ENCODE results near the gene PNISR. TPM values are rescaled to one million over a fixed set of nuclear protein-coding genes. Genes with fewer than 3 reads are reported as not detected.

The PNISR gene, protein sequence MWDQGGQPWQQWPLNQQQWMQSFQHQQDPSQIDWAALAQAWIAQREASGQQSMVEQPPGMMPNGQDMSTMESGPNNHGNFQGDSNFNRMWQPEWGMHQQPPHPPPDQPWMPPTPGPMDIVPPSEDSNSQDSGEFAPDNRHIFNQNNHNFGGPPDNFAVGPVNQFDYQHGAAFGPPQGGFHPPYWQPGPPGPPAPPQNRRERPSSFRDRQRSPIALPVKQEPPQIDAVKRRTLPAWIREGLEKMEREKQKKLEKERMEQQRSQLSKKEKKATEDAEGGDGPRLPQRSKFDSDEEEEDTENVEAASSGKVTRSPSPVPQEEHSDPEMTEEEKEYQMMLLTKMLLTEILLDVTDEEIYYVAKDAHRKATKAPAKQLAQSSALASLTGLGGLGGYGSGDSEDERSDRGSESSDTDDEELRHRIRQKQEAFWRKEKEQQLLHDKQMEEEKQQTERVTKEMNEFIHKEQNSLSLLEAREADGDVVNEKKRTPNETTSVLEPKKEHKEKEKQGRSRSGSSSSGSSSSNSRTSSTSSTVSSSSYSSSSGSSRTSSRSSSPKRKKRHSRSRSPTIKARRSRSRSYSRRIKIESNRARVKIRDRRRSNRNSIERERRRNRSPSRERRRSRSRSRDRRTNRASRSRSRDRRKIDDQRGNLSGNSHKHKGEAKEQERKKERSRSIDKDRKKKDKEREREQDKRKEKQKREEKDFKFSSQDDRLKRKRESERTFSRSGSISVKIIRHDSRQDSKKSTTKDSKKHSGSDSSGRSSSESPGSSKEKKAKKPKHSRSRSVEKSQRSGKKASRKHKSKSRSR
- 34.1 and 67.7 TPM in 2 replicates for total RNA-seq

DNA sequence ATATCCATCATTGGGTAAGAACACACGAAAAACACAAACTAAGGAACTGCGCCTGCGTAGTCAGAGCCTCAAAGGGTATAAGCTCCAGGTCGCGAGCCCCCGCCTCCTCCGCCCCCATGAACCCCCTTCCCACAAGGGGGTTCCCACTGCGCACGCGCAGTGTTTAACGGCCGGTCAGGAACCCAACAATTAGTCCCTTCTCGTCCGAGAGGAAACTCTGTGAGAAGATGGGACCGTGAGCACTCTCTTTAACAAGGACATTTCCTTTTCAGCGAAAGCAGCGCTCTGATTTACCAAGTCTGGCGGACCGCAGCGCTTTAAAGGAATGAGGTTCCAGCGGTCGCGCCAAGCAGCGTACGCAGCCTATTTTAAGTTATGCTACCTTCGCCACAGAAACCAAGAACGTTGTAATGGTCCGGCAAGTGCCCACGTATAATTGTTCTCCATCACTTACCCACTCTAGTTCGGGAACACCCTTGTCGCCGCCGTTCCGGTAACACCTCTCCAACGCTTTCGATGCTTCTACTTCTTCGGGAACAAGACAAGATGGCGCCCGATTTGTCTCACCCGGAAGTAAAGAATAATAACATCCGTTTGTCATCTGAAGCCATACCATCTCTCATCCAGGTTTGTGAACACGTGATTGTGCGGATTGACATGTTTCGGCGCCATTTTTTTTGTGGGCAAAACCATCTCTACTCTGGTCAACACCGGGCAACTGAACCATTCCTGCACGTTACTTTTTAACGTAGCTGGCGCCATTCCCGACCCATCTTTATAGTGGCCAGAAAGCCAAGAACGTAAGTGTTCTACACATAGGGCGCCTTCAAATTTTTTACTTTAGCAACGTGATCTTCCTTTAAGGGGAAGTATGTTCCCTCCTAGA is at the start of gene PNISR:
Gene PNISR (minus strand): TSS at position 548 of the 886 bp plus-strand sequence. CDS start 10,649 bp downstream, outside the sequence.

DNA sequence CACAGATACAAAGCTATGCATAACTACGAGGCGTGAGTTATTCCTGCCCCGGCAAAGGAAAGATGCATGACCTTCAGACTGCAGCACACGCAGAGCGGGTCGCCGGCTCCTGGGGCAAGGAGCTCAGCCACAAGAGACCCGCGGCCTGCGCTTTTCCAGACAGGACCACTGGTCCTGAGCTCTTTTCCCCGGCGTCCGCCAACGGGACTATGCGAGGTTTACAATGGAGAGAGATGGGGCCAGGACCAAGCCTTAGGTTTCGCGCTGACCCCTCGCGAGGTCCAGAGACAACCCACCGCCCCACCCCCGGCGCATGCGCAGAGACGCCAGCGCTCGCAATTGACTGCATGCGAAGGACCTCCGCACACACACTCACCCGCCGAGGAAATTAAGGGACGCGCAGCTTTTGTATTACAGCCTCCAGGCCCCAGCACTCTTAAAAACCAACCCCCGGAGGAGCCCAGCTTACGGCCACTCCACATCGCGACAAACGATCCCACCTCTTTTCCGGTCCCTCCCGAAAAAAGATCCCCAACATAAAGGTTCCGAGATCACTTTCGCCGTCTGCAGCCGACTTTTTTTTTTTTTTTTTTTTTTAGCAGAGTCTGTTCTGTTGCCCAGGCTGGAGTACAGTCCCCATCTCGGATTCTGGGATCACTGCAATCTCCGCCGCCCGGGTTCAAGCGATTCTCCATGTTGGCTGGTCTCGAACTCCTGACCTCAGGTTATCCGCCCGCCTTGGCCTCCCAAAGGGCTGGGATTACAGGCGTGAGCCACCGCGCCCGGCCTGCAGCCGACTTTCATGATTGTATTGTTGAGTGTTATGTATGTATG is 31.2 kb downstream of the PNISR start, which contains the start of gene COQ3:
Gene COQ3 (minus strand): TSS at position 498 of the 834 bp plus-strand sequence. CDS start 16 bp downstream, at position 482.

DNA sequence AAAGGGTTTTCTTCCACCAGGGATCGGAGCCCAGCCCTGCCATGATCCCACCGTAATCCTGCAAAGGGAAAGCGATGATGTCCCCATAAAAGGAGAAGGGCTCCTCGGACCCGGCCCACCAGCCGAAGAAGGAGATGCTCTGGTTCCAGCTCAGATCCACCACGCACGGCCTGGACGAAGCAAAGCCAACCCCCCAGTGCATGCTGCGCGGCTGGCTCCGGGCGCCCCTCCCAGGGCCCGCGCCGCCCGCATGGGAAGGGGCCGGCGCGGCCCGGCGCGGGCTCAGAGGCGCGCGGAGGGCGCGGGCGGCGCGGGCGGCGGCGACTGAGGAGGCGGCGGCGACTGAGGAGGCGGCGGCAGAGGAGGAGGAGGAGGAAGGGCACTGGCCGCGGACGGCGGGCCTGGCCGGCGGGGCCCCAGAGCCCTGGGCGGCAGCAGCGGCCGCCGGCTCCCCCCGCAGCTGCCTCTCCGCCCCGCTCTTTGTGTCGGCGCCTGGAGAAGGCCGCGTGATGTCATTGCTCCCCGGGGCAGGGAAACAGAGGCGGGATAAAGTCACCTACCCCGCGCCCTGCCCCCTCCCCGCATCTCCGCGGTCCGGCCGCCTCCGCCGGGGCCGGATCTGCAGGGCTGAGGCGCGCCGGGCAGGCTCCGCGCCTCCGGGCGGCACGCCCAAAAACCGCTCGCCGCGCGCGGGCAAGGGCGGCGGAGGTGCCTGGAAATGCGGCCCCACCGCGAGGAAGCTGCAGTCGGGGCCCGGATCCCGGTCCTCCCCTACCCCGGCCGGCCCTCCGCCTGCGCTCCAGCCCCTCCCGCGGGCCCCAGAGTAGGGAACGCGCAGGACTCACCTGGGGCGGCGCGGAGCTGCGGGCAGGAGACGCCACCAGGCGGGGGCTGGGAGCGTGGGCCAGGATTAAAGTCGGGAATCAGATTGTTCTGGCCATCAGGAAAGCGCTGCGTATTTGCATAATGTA is 75.7 kb downstream of the PNISR start, which contains the start of gene FAXC:
Gene FAXC (minus strand): TSS at position 504 of the 971 bp plus-strand sequence. CDS start 302 bp downstream, at position 202.

Other genes with a start within 250 kb of the PNISR start
- gene FAXC, start 75.6 kb downstream of the PNISR start, total RNA-seq = 0.77 and 1.4 TPM in 2 replicates
- gene COQ3, start 31.1 kb downstream of the PNISR start, total RNA-seq = 2.8 and 8.2 TPM in 2 replicates
- gene USP45, start 90.1 kb upstream of the PNISR start, total RNA-seq = 23.4 and 34.4 TPM in 2 replicates
- 75.7 and 81.2 TPM in 2 replicates for gene CCNC, start 143.4 kb upstream of the PNISR start, total RNA-seq
- not detected in 2 replicates for gene PRDM13, start 181.5 kb upstream of the PNISR start, total RNA-seq